HUDEP-2 (cell line): ENCODE results near the gene DERA.
"Not testable (repeated sequence)": the region's sequence is repeated elsewhere in the genome, so short reads cannot be mapped to it uniquely, and the experiment has no call there.

Source experiments
- DNase-seq, 76 experiments: peaks; one replicate each; lab custom pipeline; 2025; ENCODE audit not compliant: unreplicated experiment in 76 of 76; lab: John Stamatoyannopoulos, UW

The DERA gene

GRCh38 chr12:15997910-15998309 is 86.8 kb downstream of the DERA start:
- DNase-seq, result no peak

- peak in 37 of 76 experiments; percentile 7 to 72 (median 31) for DNase-seq
Observed at GRCh38 chr12:16002880-16003279, 91.7 kb downstream of the DERA start.

GRCh38 chr12:16003460-16003859 is 92.3 kb downstream of the DERA start:
- DNase-seq, result no peak

GRCh38 chr12:16006752-16007151 is 95.6 kb downstream of the DERA start:
- DNase-seq, result no peak

- DNase-seq, result no peak
Observed at GRCh38 chr12:16008421-16008824, 97.3 kb downstream of the DERA start.

GRCh38 chr12:16012117-16012516 is 101.0 kb downstream of the DERA start:
- DNase-seq, result peak in 38 of 76 experiments; percentile 1 to 68 (median 19)

GRCh38 chr12:16013722-16014121 is 102.6 kb downstream of the DERA start:
- DNase-seq, result not testable (repeated sequence)

- DNase-seq, result not testable (repeated sequence)
Observed at GRCh38 chr12:16014394-16014793, 103.3 kb downstream of the DERA start.

- DNase-seq, result no peak
Observed at GRCh38 chr12:16016748-16017147, 105.6 kb downstream of the DERA start.

GRCh38 chr12:16018306-16018705 is 107.2 kb downstream of the DERA start:
- DNase-seq, result no peak

GRCh38 chr12:16019136-16019535 is 108.0 kb downstream of the DERA start:
- no peak for DNase-seq

GRCh38 chr12:16020031-16020430 is 108.9 kb downstream of the DERA start:
- no peak for DNase-seq

- DNase-seq, result no peak
Observed at GRCh38 chr12:16021026-16021425, 109.9 kb downstream of the DERA start.

GRCh38 chr12:16021676-16022075 is 110.5 kb downstream of the DERA start:
- no peak for DNase-seq

GRCh38 chr12:16027002-16027401 is 115.9 kb downstream of the DERA start:
- no peak for DNase-seq

GRCh38 chr12:16030744-16031143 is 119.6 kb downstream of the DERA start:
- DNase-seq, result no peak

GRCh38 chr12:16034136-16034817 is 123.1 kb downstream of the DERA start:
- DNase-seq, result no peak

- DNase-seq, result no peak
Observed at GRCh38 chr12:16036073-16036472, 124.9 kb downstream of the DERA start.

GRCh38 chr12:16037533-16037932 is 126.4 kb downstream of the DERA start:
- no peak for DNase-seq

GRCh38 chr12:16043480-16043879 is 132.3 kb downstream of the DERA start:
- DNase-seq, result no peak

- no peak for DNase-seq
Observed at GRCh38 chr12:16046266-16046665, 135.1 kb downstream of the DERA start.

- no peak for DNase-seq
Observed at GRCh38 chr12:16048511-16048910, 137.4 kb downstream of the DERA start.

- DNase-seq, result no peak
Observed at GRCh38 chr12:16056910-16057309, 145.8 kb downstream of the DERA start.
